B cell (primary cell): Measurements from ENCODE around the gene ACVR1. TPM values are rescaled to one million over a fixed set of nuclear protein-coding genes. Genes with fewer than 3 reads are reported as not detected.

Experiments used
- ATAC-seq: fragments of 200-7000 bp; cut with Tn5 transposase; one replicate; pipeline ENCODE4 v1.10.0; 2021; ENCODE audit warnings: low read depth, mild to moderate bottlenecking, moderate number of reproducible peaks, moderate library complexity
- CTCF ChIA-PET: fragments of 350-600 bp; sonication (Branson Sonifier 250); formaldehyde crosslinking; loops from one replicate; lab custom pipeline; 2021; ENCODE audit warnings: antibody characterized with exemption, inconsistent platforms; lab: Charles Lee
- POLR2A ChIA-PET: fragments of 350-600 bp; sonication (Branson Sonifier 250); formaldehyde crosslinking; loops from one replicate; lab custom pipeline; 2021; ENCODE audit warnings: antibody characterized with exemption; lab: Charles Lee
- DNase-seq: peaks from one replicate; pipeline ENCODE4 v3.0.0; 2013
- H2AFZ ChIP-seq: 2 replicates; pipeline ENCODE4 v1.6.1; 2012; ENCODE audit warnings: mild to moderate bottlenecking, low read depth, low read length; ENCODE audit not compliant: insufficient read depth, poor library complexity, severe bottlenecking
- H3K27ac ChIP-seq, 2 donors: 1 replicate in 1 of 2; 2 replicates in 1 of 2; pipeline ENCODE4 v1.5.1; 2012 to 2013; ENCODE audit warnings: low read length in 2 of 2, mild to moderate bottlenecking in 2 of 2, moderate library complexity in 1 of 2
- H3K27me3 ChIP-seq, 4 experiments: fragments of 200-600 bp in 1 of 4; sonication (generic) in 1 of 4; replicated peaks in 1 of 4; 1 replicate in 2 of 4; 2 replicates in 2 of 4; pipeline versions ENCODE4 v1.6.1 to v1.7.0; 2013 to 2016; ENCODE audit warnings: low read length in 3 of 4, mild to moderate bottlenecking in 2 of 4, mixed read lengths in 1 of 4, moderate library complexity in 1 of 4; ENCODE audit not compliant: insufficient read depth in 4 of 4, control insufficient read depth in 3 of 4; ENCODE audit errors: control extremely low read depth in 1 of 4
- H3K36me3 ChIP-seq, 2 experiments: replicated peaks in 1 of 2; 1 replicate in 1 of 2; 2 replicates in 1 of 2; pipeline versions ENCODE4 v1.6.1 to v1.7.1; 2013; ENCODE audit warnings: low read length in 1 of 2; ENCODE audit not compliant: insufficient read depth in 2 of 2, control insufficient read depth in 1 of 2; ENCODE audit errors: control extremely low read depth in 1 of 2, extremely low read depth in 1 of 2
- H3K4me1 ChIP-seq, 2 donors: fragments of 200-600 bp in 1 of 2; sonication (generic) in 1 of 2; 1 replicate in 1 of 2; 2 replicates in 1 of 2; pipeline versions ENCODE4 v1.5.1 to v1.6.1; 2013 to 2017; ENCODE audit warnings: low read length in 2 of 2; ENCODE audit not compliant: control insufficient read depth in 2 of 2, insufficient read depth in 2 of 2
- H3K4me2 ChIP-seq: replicated peaks from 2 replicates; pipeline ENCODE3; 2012; ENCODE audit warnings: mild to moderate bottlenecking, low read depth, low read length; ENCODE audit not compliant: poor library complexity, severe bottlenecking
- H3K4me3 ChIP-seq, 5 experiments: fragments of 200-600 bp in 1 of 5; sonication (generic) in 1 of 5; 1 replicate in 3 of 5; 2 replicates in 2 of 5; pipeline versions ENCODE4 v1.5.1 to v1.7.0; 2011 to 2016; ENCODE audit warnings: low read length in 4 of 5, mild to moderate bottlenecking in 4 of 5, low read depth in 2 of 5, control low read depth in 1 of 5, moderate library complexity in 1 of 5; ENCODE audit not compliant: insufficient read depth in 1 of 5; ENCODE audit errors: control extremely low read depth in 1 of 5, extremely low read depth in 1 of 5
- H3K79me2 ChIP-seq: fragments of 200-600 bp; sonication (generic); one replicate; pipeline ENCODE4 v1.6.0; 2016; ENCODE audit warnings: low read length; ENCODE audit not compliant: control insufficient read depth, insufficient read depth
- H3K9ac ChIP-seq: fragments of 200-600 bp; sonication (generic); 2 replicates; pipeline ENCODE4 v1.6.1; 2017; ENCODE audit warnings: mild to moderate bottlenecking, low read length, moderate library complexity
- H3K9me3 ChIP-seq, 3 donors: one replicate each; pipeline versions ENCODE4 v1.6.1 to v1.7.1; 2013; ENCODE audit warnings: low read length in 2 of 3; ENCODE audit not compliant: control insufficient read depth in 2 of 3, insufficient read depth in 1 of 3; ENCODE audit errors: control extremely low read depth in 1 of 3
- H4K20me1 ChIP-seq: 2 replicates; pipeline ENCODE4 v1.6.0; 2012; ENCODE audit warnings: mild to moderate bottlenecking, low read length; ENCODE audit not compliant: insufficient read depth, control insufficient read depth, poor library complexity, severe bottlenecking
- H3K27ac Mint-ChIP-seq: one replicate; pipeline ENCODE4 v1.8.0; 2021; ENCODE audit warnings: mixed read lengths
- H3K27me3 Mint-ChIP-seq: one replicate; pipeline ENCODE4 v1.8.0; 2021; ENCODE audit warnings: mixed read lengths
- H3K4me1 Mint-ChIP-seq: one replicate; pipeline ENCODE4 v1.8.0; 2021; ENCODE audit warnings: mixed read lengths
- H3K4me3 Mint-ChIP-seq: one replicate; pipeline ENCODE4 v1.8.0; 2021; ENCODE audit warnings: mixed read lengths
- H3K9me3 Mint-ChIP-seq: one replicate; pipeline ENCODE4 v1.8.0; 2022; ENCODE audit warnings: mixed read lengths; ENCODE audit not compliant: insufficient read depth
- EZH2 ChIP-seq: IDR thresholded peaks from 2 replicates; pipeline ENCODE4 v1.6.1; 2012; ENCODE audit warnings: borderline replicate concordance, low read depth, mild to moderate bottlenecking, moderate library complexity, low read length; ENCODE audit not compliant: insufficient read depth, poor library complexity, severe bottlenecking
- WGBS: methylation state at CpG from one replicate; pipeline ENCODE4 v1.1.5; 2013; ENCODE audit warnings: missing lambda C conversion rate; ENCODE audit not compliant: insufficient coverage; 5-methylcytosine and 5-hydroxymethylcytosine counted together
- intact Hi-C: fragments of 100-400 bp; cut with micrococcal nuclease; formaldehyde crosslinking; loops from one replicate; pipeline ENCODE4 v1.10.0; 2022
- polyA plus RNA-seq: library from polyadenylated mRNA; depleted of rRNA; stranded (reverse); fragments of >200 nt; gene quantifications from 2 replicates; pipeline ENCODE4 v1.2.3, GENCODE V29; 2012
- total RNA-seq, 2 donors: library from RNA; stranded (reverse); fragments of 120-200 nt in 1 of 2; gene quantifications; 1 replicate in 1 of 2; 2 replicates in 1 of 2; pipeline versions ENCODE4 v1.2.3 to v1.2.4, GENCODE V29; 2013 to 2022
- TF ChIP-seq, protein P1 (sequence below): fragments of 200-600 bp; IDR thresholded peaks from one replicate; pipeline ENCODE4 v1.8.0; 2022; ENCODE audit warnings: antibody characterized with exemption, mild to moderate bottlenecking

The ACVR1 gene
- total and polyA plus RNA-seq, 2 donors (not counting 1 experiment from before 2014, with no cell fraction given) = 3.7 to 11.7 TPM

DNA sequence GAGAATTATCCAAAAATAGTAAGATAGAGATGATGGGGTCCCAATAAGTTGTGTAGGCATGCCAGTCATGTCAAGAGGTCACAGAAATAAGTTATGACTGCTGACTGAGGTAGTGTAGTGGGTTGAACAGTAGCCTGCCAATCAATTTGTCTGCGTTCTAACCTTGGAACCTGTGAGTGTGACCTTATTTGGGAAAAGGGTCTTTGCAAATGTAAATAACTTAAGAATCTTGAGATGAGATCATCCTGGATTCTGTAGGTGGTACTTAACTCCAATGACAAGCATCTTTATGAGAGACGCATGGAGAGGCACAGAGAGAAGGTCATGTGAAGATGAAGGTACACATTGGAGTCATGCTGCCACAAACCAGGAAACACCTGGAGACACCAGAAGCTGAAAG, 31.0 kb downstream of the ACVR1 start:
- intact Hi-C loops = no loop called here
- CTCF ChIA-PET = no interaction called here
- H3K27me3 ChIP-seq = no peaks in the 10 kb centered on the region
- H3K79me2 ChIP-seq = no peaks in the 10 kb centered on the region
- H3K27ac ChIP-seq = no peak overlapping the region
- POLR2A ChIA-PET = no interaction called here
- no peaks in the 10 kb centered on the region for H3K36me3 ChIP-seq
- DNase-seq = no peak
- no peaks in the 10 kb centered on the region for H3K9me3 Mint-ChIP-seq
- no peaks in the 10 kb centered on the region for H4K20me1 ChIP-seq
- H3K27ac Mint-ChIP-seq = no peak overlapping the region
- no peak overlapping the region for H3K9ac ChIP-seq
- H3K4me1 ChIP-seq = no peaks in the 10 kb centered on the region
- 92% methylated on average over 1 of the region's 2 CpGs for WGBS
- H3K9me3 ChIP-seq = peaks cover 0 to 3% (median 0%) of the 10 kb centered on the region in 3 donors
- H2AFZ ChIP-seq = no peak overlapping the region
- no peak for TF ChIP-seq EZH2
- TF ChIP-seq, protein P1, sequence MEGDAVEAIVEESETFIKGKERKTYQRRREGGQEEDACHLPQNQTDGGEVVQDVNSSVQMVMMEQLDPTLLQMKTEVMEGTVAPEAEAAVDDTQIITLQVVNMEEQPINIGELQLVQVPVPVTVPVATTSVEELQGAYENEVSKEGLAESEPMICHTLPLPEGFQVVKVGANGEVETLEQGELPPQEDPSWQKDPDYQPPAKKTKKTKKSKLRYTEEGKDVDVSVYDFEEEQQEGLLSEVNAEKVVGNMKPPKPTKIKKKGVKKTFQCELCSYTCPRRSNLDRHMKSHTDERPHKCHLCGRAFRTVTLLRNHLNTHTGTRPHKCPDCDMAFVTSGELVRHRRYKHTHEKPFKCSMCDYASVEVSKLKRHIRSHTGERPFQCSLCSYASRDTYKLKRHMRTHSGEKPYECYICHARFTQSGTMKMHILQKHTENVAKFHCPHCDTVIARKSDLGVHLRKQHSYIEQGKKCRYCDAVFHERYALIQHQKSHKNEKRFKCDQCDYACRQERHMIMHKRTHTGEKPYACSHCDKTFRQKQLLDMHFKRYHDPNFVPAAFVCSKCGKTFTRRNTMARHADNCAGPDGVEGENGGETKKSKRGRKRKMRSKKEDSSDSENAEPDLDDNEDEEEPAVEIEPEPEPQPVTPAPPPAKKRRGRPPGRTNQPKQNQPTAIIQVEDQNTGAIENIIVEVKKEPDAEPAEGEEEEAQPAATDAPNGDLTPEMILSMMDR = no peak
- no peak overlapping the region for H3K4me2 ChIP-seq
- H3K4me1 Mint-ChIP-seq = no peaks in the 10 kb centered on the region
- H3K27me3 Mint-ChIP-seq = no peaks in the 10 kb centered on the region
- H3K4me3 ChIP-seq = no peak overlapping the region
- no peak overlapping the region for H3K4me3 Mint-ChIP-seq
- no peak for ATAC-seq

GRCh38 chr2:157843935-157844334, 32.2 kb downstream of the ACVR1 start:
- H3K4me3 Mint-ChIP-seq = no peak overlapping the region
- Histone ChIP-seq H3K27me3 (no peaks in the 10 kb centered on the region), H3K79me2 (no peaks in the 10 kb centered on the region), H4K20me1 (no peaks in the 10 kb centered on the region), H3K9me3 (peaks cover 0 to 3% (median 0%) of the 10 kb centered on the region in 3 donors), H3K4me3 (no peak overlapping the region), H2AFZ (no peak overlapping the region), H3K27ac (no peak overlapping the region), H3K36me3 (no peaks in the 10 kb centered on the region), H3K9ac (no peak overlapping the region), H3K4me1 (no peaks in the 10 kb centered on the region), H3K4me2 (no peak overlapping the region)
- ChIA-PET CTCF (no interaction called here), POLR2A (no interaction called here)
- peaks cover 3% of the 10 kb centered on the region for H3K4me1 Mint-ChIP-seq
- no peaks in the 10 kb centered on the region for H3K27me3 Mint-ChIP-seq
- no peak overlapping the region for H3K27ac Mint-ChIP-seq
- intact Hi-C loops = no loop called here
- DNase-seq (no peak), ATAC-seq (no peak)
- TF ChIP-seq EZH2 = no peak
- TF ChIP-seq, protein P1 = no peak
- H3K9me3 Mint-ChIP-seq = no peaks in the 10 kb centered on the region
- WGBS = 100% methylated on average over 4 of the region's 4 CpGs
